RPMI8226 (cell line): ENCODE data around the gene MEGF9.
"Not testable (repeated sequence)": the region's sequence is repeated elsewhere in the genome, so short reads cannot be mapped to it uniquely, and the experiment has no call there.

ENCODE experiments used
- DNase-seq: peaks from one replicate; pipeline ENCODE4 v3.0.0-alpha.2; 2015

Gene MEGF9

GRCh38 chr9:120653762-120654161 lies 60.5 kb downstream of the MEGF9 start:
- DNase-seq: no peak

DNA sequence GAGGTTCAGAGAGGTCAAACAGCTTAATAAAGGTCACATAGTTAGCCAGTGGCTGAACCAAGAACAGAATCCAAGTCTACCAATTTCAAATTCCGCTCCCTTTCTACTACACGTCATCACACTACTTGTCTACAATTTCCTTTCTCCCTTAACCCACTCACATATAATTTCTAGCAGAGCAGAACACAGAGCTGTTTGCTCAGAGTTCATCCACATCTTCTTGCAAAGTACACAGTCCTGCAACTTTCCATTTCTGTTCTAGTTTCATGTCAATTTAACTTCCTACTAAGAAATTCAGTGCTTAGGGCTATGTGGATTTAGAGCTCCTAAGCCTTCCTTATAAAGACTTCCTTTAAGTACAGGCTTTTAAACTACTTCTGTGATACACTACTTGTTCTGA lies 61.3 kb downstream of the MEGF9 start:
- no peak for DNase-seq

- no peak for DNase-seq
Observed at GRCh38 chr9:120650352-120650751, 63.9 kb downstream of the MEGF9 start.

DNA sequence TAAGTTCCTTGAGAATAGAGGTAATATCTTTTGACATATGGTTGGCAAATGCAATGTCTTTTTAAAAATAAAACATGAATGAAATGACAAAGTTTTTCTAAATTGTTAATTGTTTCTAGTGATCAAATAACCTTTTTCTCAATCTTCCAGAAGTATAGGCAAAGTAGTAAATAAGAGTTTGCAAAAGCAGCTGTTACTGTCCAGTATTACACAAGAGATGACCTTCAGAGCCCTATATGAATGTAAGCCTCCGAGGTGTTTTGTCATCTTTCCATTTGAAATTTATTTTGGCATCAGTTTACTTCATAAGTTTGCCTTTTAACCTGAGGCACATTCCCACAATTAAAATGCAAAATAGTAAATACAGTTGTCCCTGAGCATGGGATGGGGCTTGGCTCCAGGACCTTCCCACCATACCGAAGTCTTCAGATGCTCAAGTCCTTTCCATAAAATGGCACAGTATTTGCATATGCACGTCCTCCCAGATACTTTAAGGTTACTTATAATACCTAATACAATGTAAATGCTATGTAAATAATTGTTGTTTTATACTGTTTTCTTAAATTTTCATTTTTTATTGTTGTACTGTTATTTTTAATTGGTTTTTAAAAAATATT lies 65.6 kb downstream of the MEGF9 start:
- DNase-seq: no peak

GRCh38 chr9:120646948-120647347 lies 67.3 kb downstream of the MEGF9 start:
- no peak for DNase-seq

GRCh38 chr9:120645760-120646159 lies 68.5 kb downstream of the MEGF9 start:
- no peak for DNase-seq

- no peak for DNase-seq
Observed at GRCh38 chr9:120643061-120643460, 71.2 kb downstream of the MEGF9 start.

GRCh38 chr9:120642129-120642770 lies 72.0 kb downstream of the MEGF9 start:
- DNase-seq: no peak

- DNase-seq: not testable (repeated sequence)
Observed at GRCh38 chr9:120640874-120641273, 73.4 kb downstream of the MEGF9 start.

- DNase-seq: no peak
Observed at GRCh38 chr9:120640380-120640779, 73.9 kb downstream of the MEGF9 start.

- DNase-seq: no peak
Observed at GRCh38 chr9:120637919-120638318, 76.4 kb downstream of the MEGF9 start.

- no peak for DNase-seq
Observed at GRCh38 chr9:120636194-120636957, 77.9 kb downstream of the MEGF9 start.

- DNase-seq: no peak
Observed at GRCh38 chr9:120635011-120635410, 79.3 kb downstream of the MEGF9 start.

DNA sequence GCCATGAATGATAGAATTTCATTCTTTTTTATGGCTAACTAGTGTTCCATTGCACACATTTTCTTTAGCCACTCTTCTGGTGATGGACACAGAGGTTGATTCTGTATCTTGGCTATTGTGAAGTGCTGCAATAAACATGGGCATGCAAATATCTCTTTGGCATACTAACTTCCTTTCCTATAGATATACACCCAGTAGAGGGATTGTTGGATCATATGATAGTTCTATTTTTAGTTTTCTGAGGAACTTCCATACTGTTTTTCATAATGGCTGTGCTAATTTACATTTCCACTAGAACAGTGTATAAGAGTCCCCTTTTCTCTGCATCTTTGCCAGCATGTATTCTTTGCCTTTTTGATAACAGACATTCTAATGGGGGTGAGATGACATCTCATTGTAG lies 83.9 kb downstream of the MEGF9 start:
- DNase-seq: no peak

- not testable (repeated sequence) for DNase-seq
Observed at GRCh38 chr9:120628925-120629497, 85.3 kb downstream of the MEGF9 start.

DNA sequence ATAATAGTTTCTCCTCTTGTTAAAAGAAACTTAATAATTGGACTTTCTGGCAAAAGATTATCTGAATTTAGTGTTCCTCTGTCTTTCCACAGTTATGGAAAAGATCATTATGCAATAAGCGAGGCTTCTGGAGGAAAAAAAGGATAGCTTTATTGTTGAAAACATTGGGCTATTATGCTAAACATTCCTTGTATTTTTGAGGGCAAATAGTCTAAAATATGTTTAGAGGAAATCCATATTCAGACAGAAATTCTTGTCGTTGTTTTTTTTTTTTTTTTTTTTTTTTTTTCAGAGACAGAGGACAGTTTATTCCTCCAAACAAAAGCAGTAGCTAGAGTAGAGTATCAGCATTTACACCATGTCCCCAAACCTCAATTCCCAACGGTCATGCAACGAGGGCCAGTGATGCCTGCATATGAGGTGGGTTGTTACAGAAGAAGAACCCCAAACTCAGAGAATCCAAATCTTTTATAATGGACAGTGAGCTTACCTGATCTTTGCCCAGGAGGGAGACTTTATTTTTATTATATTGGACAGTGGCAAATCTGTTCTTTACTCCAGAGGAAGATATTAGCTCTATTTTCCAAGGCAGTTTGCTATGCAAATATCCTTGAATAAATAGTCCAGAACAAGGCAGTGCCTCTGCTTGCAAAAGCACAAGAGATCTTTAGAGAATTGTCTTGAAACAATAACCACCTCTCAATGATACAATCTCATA lies 85.9 kb downstream of the MEGF9 start:
- DNase-seq: no peak

DNA sequence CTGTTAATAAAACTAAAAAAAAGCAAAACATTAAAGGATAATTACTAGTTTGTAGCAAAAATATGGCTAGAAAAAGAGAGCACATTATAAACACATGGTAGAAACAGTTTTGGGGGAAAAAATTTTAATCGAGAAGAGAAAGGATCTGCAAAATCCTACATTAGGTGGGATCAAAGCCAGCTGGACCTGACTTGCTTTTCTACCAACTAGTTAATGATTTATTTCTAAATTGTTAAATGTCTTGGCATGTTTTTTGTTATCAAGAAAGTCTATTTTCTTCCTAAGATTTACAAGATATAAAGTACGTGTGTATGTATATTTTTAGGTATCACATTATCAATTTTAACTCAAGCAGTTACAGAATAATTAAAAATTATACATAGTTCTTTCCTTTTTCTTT lies 87.2 kb downstream of the MEGF9 start:
- DNase-seq: no peak

- DNase-seq: no peak
Observed at GRCh38 chr9:120626512-120626911, 87.8 kb downstream of the MEGF9 start.

DNA sequence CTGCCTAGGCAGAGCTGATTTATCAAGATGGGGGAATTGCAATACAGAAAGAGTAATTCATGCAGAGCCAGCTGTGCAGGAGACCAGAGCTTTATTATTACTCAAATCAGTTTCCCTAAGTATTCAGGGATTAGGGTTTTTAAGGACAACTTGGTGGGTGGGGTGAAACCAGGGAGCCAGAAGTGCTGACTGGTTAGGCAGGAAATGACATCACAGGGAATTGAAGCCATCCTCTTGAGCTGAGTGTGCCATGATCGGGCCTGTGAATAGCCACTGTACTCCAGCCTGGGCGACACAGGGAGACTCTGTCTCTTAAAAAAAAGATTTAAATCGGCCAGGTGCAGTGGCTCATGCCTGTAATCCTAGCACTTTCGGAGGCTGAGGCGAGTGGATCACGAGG lies 89.0 kb downstream of the MEGF9 start:
- no peak for DNase-seq

GRCh38 chr9:120622790-120623189 lies 91.5 kb downstream of the MEGF9 start:
- DNase-seq: no peak

- DNase-seq: no peak
Observed at GRCh38 chr9:120621941-120622340, 92.3 kb downstream of the MEGF9 start.

- peak; percentile 77 for DNase-seq
Observed at GRCh38 chr9:120619751-120620655, 94.3 kb downstream of the MEGF9 start.
